WTC11 (cell line): ENCODE measurements around the gene AP1S1.

ENCODE experiments used
- ATF3 ChIP-seq: sonication (generic); formaldehyde crosslinking; conservative IDR thresholded peaks from 2 replicates; pipeline ENCODE4 v1.8.1; 2022; ENCODE audit warnings: mild to moderate bottlenecking, missing genetic modification reagents
- CREM ChIP-seq: sonication (generic); formaldehyde crosslinking; IDR thresholded peaks from 2 replicates; pipeline ENCODE4 v1.8.1; 2022; ENCODE audit warnings: mild to moderate bottlenecking, missing genetic modification reagents, moderate library complexity
- CTCF ChIP-seq: fragments of 200-600 bp; IDR thresholded peaks from 2 replicates; pipeline ENCODE4 v1.8.0; 2022; ENCODE audit warnings: antibody characterized with exemption
- USF2 ChIP-seq: sonication (generic); formaldehyde crosslinking; IDR thresholded peaks from 2 replicates; pipeline ENCODE4 v1.8.1; 2023; ENCODE audit warnings: mild to moderate bottlenecking, missing genetic modification reagents, moderate library complexity
- ZNF121 ChIP-seq: sonication (generic); formaldehyde crosslinking; IDR thresholded peaks from 2 replicates; pipeline ENCODE4 v1.8.0; 2023; ENCODE audit warnings: missing genetic modification reagents
- TF ChIP-seq, protein P1 (sequence below): sonication (generic); formaldehyde crosslinking; IDR thresholded peaks from 2 replicates; pipeline ENCODE4 v1.8.0; 2022; ENCODE audit warnings: mild to moderate bottlenecking, missing genetic modification reagents
- TF ChIP-seq, protein P2 (sequence below): sonication (generic); formaldehyde crosslinking; IDR thresholded peaks from 2 replicates; pipeline ENCODE4 v1.8.1; 2022; ENCODE audit warnings: mild to moderate bottlenecking, missing genetic modification reagents, moderate library complexity, borderline replicate concordance
- TF ChIP-seq, protein P3 (sequence below): sonication (generic); formaldehyde crosslinking; IDR thresholded peaks from 2 replicates; pipeline ENCODE4 v1.8.0; 2023; ENCODE audit warnings: missing genetic modification reagents
- TF ChIP-seq, protein P4 (sequence below): sonication (generic); formaldehyde crosslinking; IDR thresholded peaks from 2 replicates; pipeline ENCODE4 v1.8.1; 2022; ENCODE audit warnings: missing genetic modification reagents, borderline replicate concordance

- TF ChIP-seq CTCF (no peak), CREM (CRISPR knock-in tag) (no peak), ATF3 (no peak), ZNF121 (no peak), USF2 (CRISPR knock-in tag) (no peak)
- TF ChIP-seq, protein P1, sequence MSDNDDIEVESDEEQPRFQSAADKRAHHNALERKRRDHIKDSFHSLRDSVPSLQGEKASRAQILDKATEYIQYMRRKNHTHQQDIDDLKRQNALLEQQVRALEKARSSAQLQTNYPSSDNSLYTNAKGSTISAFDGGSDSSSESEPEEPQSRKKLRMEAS (CRISPR knock-in tag) = no peak
- TF ChIP-seq, protein P2, sequence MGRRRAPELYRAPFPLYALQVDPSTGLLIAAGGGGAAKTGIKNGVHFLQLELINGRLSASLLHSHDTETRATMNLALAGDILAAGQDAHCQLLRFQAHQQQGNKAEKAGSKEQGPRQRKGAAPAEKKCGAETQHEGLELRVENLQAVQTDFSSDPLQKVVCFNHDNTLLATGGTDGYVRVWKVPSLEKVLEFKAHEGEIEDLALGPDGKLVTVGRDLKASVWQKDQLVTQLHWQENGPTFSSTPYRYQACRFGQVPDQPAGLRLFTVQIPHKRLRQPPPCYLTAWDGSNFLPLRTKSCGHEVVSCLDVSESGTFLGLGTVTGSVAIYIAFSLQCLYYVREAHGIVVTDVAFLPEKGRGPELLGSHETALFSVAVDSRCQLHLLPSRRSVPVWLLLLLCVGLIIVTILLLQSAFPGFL (CRISPR knock-in tag) = no peak
- TF ChIP-seq, protein P3, sequence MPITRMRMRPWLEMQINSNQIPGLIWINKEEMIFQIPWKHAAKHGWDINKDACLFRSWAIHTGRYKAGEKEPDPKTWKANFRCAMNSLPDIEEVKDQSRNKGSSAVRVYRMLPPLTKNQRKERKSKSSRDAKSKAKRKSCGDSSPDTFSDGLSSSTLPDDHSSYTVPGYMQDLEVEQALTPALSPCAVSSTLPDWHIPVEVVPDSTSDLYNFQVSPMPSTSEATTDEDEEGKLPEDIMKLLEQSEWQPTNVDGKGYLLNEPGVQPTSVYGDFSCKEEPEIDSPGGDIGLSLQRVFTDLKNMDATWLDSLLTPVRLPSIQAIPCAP = no peak
- TF ChIP-seq, protein P4, sequence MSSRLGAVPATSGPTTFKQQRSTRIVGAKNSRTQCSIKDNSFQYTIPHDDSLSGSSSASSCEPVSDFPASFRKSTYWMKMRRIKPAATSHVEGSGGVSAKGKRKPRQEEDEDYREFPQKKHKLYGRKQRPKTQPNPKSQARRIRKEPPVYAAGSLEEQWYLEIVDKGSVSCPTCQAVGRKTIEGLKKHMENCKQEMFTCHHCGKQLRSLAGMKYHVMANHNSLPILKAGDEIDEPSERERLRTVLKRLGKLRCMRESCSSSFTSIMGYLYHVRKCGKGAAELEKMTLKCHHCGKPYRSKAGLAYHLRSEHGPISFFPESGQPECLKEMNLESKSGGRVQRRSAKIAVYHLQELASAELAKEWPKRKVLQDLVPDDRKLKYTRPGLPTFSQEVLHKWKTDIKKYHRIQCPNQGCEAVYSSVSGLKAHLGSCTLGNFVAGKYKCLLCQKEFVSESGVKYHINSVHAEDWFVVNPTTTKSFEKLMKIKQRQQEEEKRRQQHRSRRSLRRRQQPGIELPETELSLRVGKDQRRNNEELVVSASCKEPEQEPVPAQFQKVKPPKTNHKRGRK = no peak
These were observed 23.4 kb downstream of the AP1S1 start for GRCh38 chr7:101177644-101178043.
